Tibial artery (tissue), 4 donors: ENCODE data around the gene MPC1L.

Experiments
- DNase-seq, 2 donors: peaks; one replicate each; pipeline ENCODE4 v3.0.0-alpha.2; 2019
- H3K27ac ChIP-seq, 2 donors: fragments of 200-600 bp; sonication (generic) in 1 of 2; 1 replicate in 1 of 2; 2 replicates in 1 of 2; pipeline ENCODE4 v1.5.1; 2018 to 2019; ENCODE audit warnings: mild to moderate bottlenecking in 1 of 2
- H3K27me3 ChIP-seq, 2 donors: fragments of 200-600 bp; sonication (generic) in 1 of 2; one replicate each; pipeline versions ENCODE4 v1.5.1 to v1.6.0; 2016 to 2019
- H3K36me3 ChIP-seq, 3 donors: fragments of 200-600 bp; sonication (generic) in 2 of 3; one replicate each; pipeline ENCODE4 v1.5.1; 2016 to 2019; ENCODE audit warnings: mild to moderate bottlenecking in 2 of 3
- H3K4me1 ChIP-seq, 4 donors: fragments of 200-600 bp; sonication (generic) in 2 of 4; 1 replicate in 3 of 4; 2 replicates in 1 of 4; pipeline ENCODE4 v1.5.1; 2016 to 2019
- H3K4me3 ChIP-seq, 2 donors: fragments of 200-600 bp; sonication (generic) in 1 of 2; 1 replicate in 1 of 2; 2 replicates in 1 of 2; pipeline ENCODE4 v1.5.1; 2018 to 2019; ENCODE audit warnings: mild to moderate bottlenecking in 2 of 2
- H3K9me3 ChIP-seq, 3 donors: fragments of 200-600 bp; sonication (generic) in 1 of 3; one replicate each; pipeline ENCODE4 v1.5.1; 2016 to 2019
- CTCF ChIP-seq, 2 experiments: fragments of 200-600 bp in 1 of 2; fragments of 450-650 bp in 1 of 2; IDR thresholded peaks; one replicate each; pipeline ENCODE4 v1.5.1; 2017 to 2019; ENCODE audit warnings: antibody characterized with exemption in 2 of 2, mild to moderate bottlenecking in 1 of 2, moderate library complexity in 1 of 2
- intact Hi-C: fragments of 100-400 bp; cut with DNase I; formaldehyde crosslinking; loops from one replicate; pipeline ENCODE4 v1.15.0; 2023; ENCODE audit warnings: low total_unique reads

The MPC1L gene

GRCh38 chrX:40622479-40623138 is 619 bp upstream of the MPC1L start:
- DNase-seq: no peak
- H3K27me3 ChIP-seq: no peaks in the 10 kb centered on the region
- intact Hi-C loops: no loop called here

GRCh38 chrX:40623665-40624064 is 437 bp downstream of the MPC1L start:
- Histone ChIP-seq H3K27ac (no peak overlapping the region), H3K36me3 (peaks cover 0 to 19% (median 7%) of the 10 kb centered on the region in 3 donors), H3K9me3 (peaks cover 0 to 3% (median 0%) of the 10 kb centered on the region in 3 donors), H3K27me3 (no peaks in the 10 kb centered on the region), H3K4me3 (no peak overlapping the region), H3K4me1 (no peaks in the 10 kb centered on the region)
- intact Hi-C loops: no loop called here
- DNase-seq: no peak
- no peak for TF ChIP-seq CTCF (IDR thresholded peaks at IDR 0.05)

More at GRCh38 chrX:40622479-40623138, 619 bp upstream of the MPC1L start:
- H3K4me3 ChIP-seq: no peak overlapping the region
- H3K27ac ChIP-seq: no peak overlapping the region
- TF ChIP-seq CTCF (IDR thresholded peaks at IDR 0.05): no peak
- peaks cover 0 to 3% (median 0%) of the 10 kb centered on the region in 3 donors for H3K9me3 ChIP-seq
- H3K4me1 ChIP-seq: no peaks in the 10 kb centered on the region
- H3K36me3 ChIP-seq: peaks cover 0 to 10% (median 0%) of the 10 kb centered on the region in 3 donors

GRCh38 chrX:40625294-40625693 is 2.1 kb downstream of the MPC1L start:
- H3K4me3 ChIP-seq: no peak overlapping the region
- H3K9me3 ChIP-seq: peaks cover 0 to 3% (median 0%) of the 10 kb centered on the region in 3 donors
- H3K36me3 ChIP-seq: peaks cover 9 to 35% (median 22%) of the 10 kb centered on the region in 3 donors
- TF ChIP-seq CTCF (IDR thresholded peaks at IDR 0.05): no peak
- intact Hi-C loops: no loop called here
- DNase-seq: no peak
- no peaks in the 10 kb centered on the region for H3K27me3 ChIP-seq
- H3K4me1 ChIP-seq: no peaks in the 10 kb centered on the region
- no peak overlapping the region for H3K27ac ChIP-seq

GRCh38 chrX:40628506-40628905 is 5.3 kb downstream of the MPC1L start:
- TF ChIP-seq CTCF (IDR thresholded peaks at IDR 0.05): no peak
- Histone ChIP-seq H3K4me3 (no peak overlapping the region), H3K4me1 (no peaks in the 10 kb centered on the region), H3K27ac (no peak overlapping the region), H3K27me3 (no peaks in the 10 kb centered on the region), H3K9me3 (no peaks in the 10 kb centered on the region), H3K36me3 (peaks cover 9 to 63% (median 35%) of the 10 kb centered on the region in 3 donors)
- intact Hi-C loops: no loop called here
- DNase-seq: no peak

- Histone ChIP-seq H3K4me3 (no peak overlapping the region), H3K36me3 (peaks cover 31 to 89% (median 63%) of the 10 kb centered on the region in 3 donors), H3K27ac (no peak overlapping the region), H3K27me3 (no peaks in the 10 kb centered on the region), H3K4me1 (no peaks in the 10 kb centered on the region), H3K9me3 (no peaks in the 10 kb centered on the region)
- intact Hi-C loops: no loop called here
- no peak for DNase-seq
- no peak for TF ChIP-seq CTCF (IDR thresholded peaks at IDR 0.05)
Observed at GRCh38 chrX:40632199-40632598, 9.0 kb downstream of the MPC1L start.
